Astrocyte (in vitro differentiated cells and primary cell): Measurements from ENCODE around the gene ZDHHC20. TPM values are rescaled to one million over a fixed set of nuclear protein-coding genes. Genes with fewer than 3 reads are reported as not detected.

Experiments
- DNase-seq: peaks from one replicate; pipeline ENCODE4 v3.0.0-alpha.2; 2010; ENCODE audit warnings: low read depth
- FAIRE-seq: peaks from 2 replicates; lab custom pipeline; 2011; peaks lifted over from hg19 to GRCh38; lab: Jason Lieb, UNC
- H2AFZ ChIP-seq: 2 replicates; pipeline ENCODE4 v1.6.0; 2012; ENCODE audit warnings: low read depth, low read length, inconsistent platforms
- H3K27ac ChIP-seq: 2 replicates; pipeline ENCODE4 v1.5.1; 2011; ENCODE audit warnings: low read depth, low read length, inconsistent platforms
- H3K27me3 ChIP-seq: 2 replicates; pipeline ENCODE4 v1.6.0; 2011; ENCODE audit warnings: low read length, inconsistent platforms; ENCODE audit not compliant: insufficient read depth
- H3K36me3 ChIP-seq: 2 replicates; pipeline ENCODE4 v1.5.1; 2011; ENCODE audit warnings: low read length, inconsistent platforms; ENCODE audit not compliant: insufficient read depth
- H3K4me1 ChIP-seq: 2 replicates; pipeline ENCODE4 v1.5.1; 2011; ENCODE audit warnings: low read length, inconsistent platforms; ENCODE audit not compliant: insufficient read depth
- H3K4me2 ChIP-seq: 2 replicates; pipeline ENCODE4 v1.6.0; 2012; ENCODE audit warnings: low read length, inconsistent platforms
- H3K4me3 ChIP-seq: 2 replicates; pipeline ENCODE4 v1.5.1; 2011; ENCODE audit warnings: low read depth, mild to moderate bottlenecking, low read length, inconsistent platforms; ENCODE audit not compliant: insufficient read depth
- H3K79me2 ChIP-seq: 2 replicates; pipeline ENCODE4 v1.6.0; 2012; ENCODE audit warnings: mild to moderate bottlenecking, low read length, inconsistent platforms; ENCODE audit not compliant: insufficient read depth
- H3K9ac ChIP-seq: 2 replicates; pipeline ENCODE4 v1.6.0; 2012; ENCODE audit warnings: mild to moderate bottlenecking, low read length, inconsistent platforms
- H3K9me3 ChIP-seq: 2 replicates; pipeline ENCODE4 v1.5.1; 2012; ENCODE audit warnings: low read depth, mild to moderate bottlenecking, low read length, inconsistent platforms; ENCODE audit not compliant: insufficient read depth
- H4K20me1 ChIP-seq: 2 replicates; pipeline ENCODE4 v1.6.0; 2012; ENCODE audit warnings: low read length, inconsistent platforms; ENCODE audit not compliant: insufficient read depth
- H3K27ac Mint-ChIP-seq: one replicate; pipeline ENCODE4 v1.8.0; 2021; ENCODE audit warnings: mild to moderate bottlenecking, mixed read lengths; ENCODE audit not compliant: unreplicated experiment
- H3K27me3 Mint-ChIP-seq: one replicate; pipeline ENCODE4 v1.8.0; 2021; ENCODE audit warnings: low read depth, mixed read lengths; ENCODE audit not compliant: unreplicated experiment
- H3K36me3 Mint-ChIP-seq: one replicate; pipeline ENCODE4 v1.8.0; 2021; ENCODE audit warnings: low read depth, mixed read lengths; ENCODE audit not compliant: unreplicated experiment
- H3K4me1 Mint-ChIP-seq: one replicate; pipeline ENCODE4 v1.8.0; 2021; ENCODE audit warnings: low read depth, mixed read lengths; ENCODE audit not compliant: unreplicated experiment
- H3K4me3 Mint-ChIP-seq: one replicate; pipeline ENCODE4 v1.8.0; 2021; ENCODE audit warnings: mild to moderate bottlenecking, moderate library complexity, mixed read lengths; ENCODE audit not compliant: unreplicated experiment
- H3K9me3 Mint-ChIP-seq: one replicate; pipeline ENCODE4 v1.8.0; 2021; ENCODE audit warnings: mild to moderate bottlenecking, mixed read lengths; ENCODE audit not compliant: unreplicated experiment
- CTCF ChIP-seq: IDR thresholded peaks from 2 replicates; pipeline ENCODE4 v1.5.1; 2011; ENCODE audit warnings: low read depth, mild to moderate bottlenecking, inconsistent platforms, low read length, moderate library complexity; ENCODE audit not compliant: insufficient read depth
- EZH2 ChIP-seq: IDR thresholded peaks from 2 replicates; pipeline ENCODE4 v1.6.1; 2012; ENCODE audit warnings: mild to moderate bottlenecking, low read length, inconsistent platforms; ENCODE audit not compliant: insufficient read depth
- total RNA-seq: library from RNA; stranded (reverse); gene quantifications from 2 replicates; pipeline ENCODE4 v1.2.1, GENCODE V29; 2021

The ZDHHC20 gene
- total RNA-seq, 1 donor from 2014 or later = 64.3 TPM

GRCh38 chr13:21481359-21481758, 22.3 kb upstream of the ZDHHC20 start:
- Mint-ChIP-seq H3K27me3 (no peaks in the 10 kb centered on the region), H3K9me3 (peaks cover 8% of the 10 kb centered on the region), H3K4me1 (no peaks in the 10 kb centered on the region), H3K4me3 (no peak overlapping the region), H3K27ac (no peak overlapping the region), H3K36me3 (no peaks in the 10 kb centered on the region)
- no peak overlapping the region for H3K4me3 ChIP-seq
- H4K20me1 ChIP-seq = no peaks in the 10 kb centered on the region
- no peak for DNase-seq
- H3K9me3 ChIP-seq = no peaks in the 10 kb centered on the region
- no peaks in the 10 kb centered on the region for H3K79me2 ChIP-seq
- H3K27me3 ChIP-seq = no peaks in the 10 kb centered on the region
- no peak for TF ChIP-seq CTCF
- no peak for TF ChIP-seq EZH2
- H2AFZ ChIP-seq = no peak overlapping the region
- no peak overlapping the region for H3K9ac ChIP-seq
- H3K4me2 ChIP-seq = no peak overlapping the region
- no peak for FAIRE-seq
- no peaks in the 10 kb centered on the region for H3K36me3 ChIP-seq
- no peaks in the 10 kb centered on the region for H3K4me1 ChIP-seq
- no peak overlapping the region for H3K27ac ChIP-seq

GRCh38 chr13:21478881-21479808, 20.0 kb upstream of the ZDHHC20 start:
- H3K36me3 ChIP-seq = no peaks in the 10 kb centered on the region
- peak overlapping the region; percentile 31 for H3K9ac ChIP-seq
- no peaks in the 10 kb centered on the region for H3K27me3 Mint-ChIP-seq
- no peaks in the 10 kb centered on the region for H3K36me3 Mint-ChIP-seq
- H3K27ac Mint-ChIP-seq = no peak overlapping the region
- H3K79me2 ChIP-seq = no peaks in the 10 kb centered on the region
- H4K20me1 ChIP-seq = no peaks in the 10 kb centered on the region
- no peaks in the 10 kb centered on the region for H3K4me1 ChIP-seq
- no peaks in the 10 kb centered on the region for H3K9me3 ChIP-seq
- no peak overlapping the region for H3K27ac ChIP-seq
- FAIRE-seq (peak; percentile 59), DNase-seq (peak; percentile 53)
- peak overlapping the region; percentile 42 for H2AFZ ChIP-seq
- no peaks in the 10 kb centered on the region for H3K9me3 Mint-ChIP-seq
- peak overlapping the region; percentile 46 for H3K4me3 ChIP-seq
- no peaks in the 10 kb centered on the region for H3K4me1 Mint-ChIP-seq
- peak overlapping the region; percentile 86 for H3K4me2 ChIP-seq
- no peaks in the 10 kb centered on the region for H3K27me3 ChIP-seq
- TF ChIP-seq CTCF (peak; percentile 47), EZH2 (no peak)
- no peak overlapping the region for H3K4me3 Mint-ChIP-seq
